NAMALWA (cell line): ENCODE measurements around the gene GREB1L.
"Not testable (repeated sequence)": the region's sequence is repeated elsewhere in the genome, so short reads cannot be mapped to it uniquely, and the experiment has no call there.

ENCODE experiments used
- DNase-seq: peaks from one replicate; pipeline ENCODE4 v3.0.0-alpha.2; 2015; ENCODE audit warnings: low spot score

GREB1L gene

DNA sequence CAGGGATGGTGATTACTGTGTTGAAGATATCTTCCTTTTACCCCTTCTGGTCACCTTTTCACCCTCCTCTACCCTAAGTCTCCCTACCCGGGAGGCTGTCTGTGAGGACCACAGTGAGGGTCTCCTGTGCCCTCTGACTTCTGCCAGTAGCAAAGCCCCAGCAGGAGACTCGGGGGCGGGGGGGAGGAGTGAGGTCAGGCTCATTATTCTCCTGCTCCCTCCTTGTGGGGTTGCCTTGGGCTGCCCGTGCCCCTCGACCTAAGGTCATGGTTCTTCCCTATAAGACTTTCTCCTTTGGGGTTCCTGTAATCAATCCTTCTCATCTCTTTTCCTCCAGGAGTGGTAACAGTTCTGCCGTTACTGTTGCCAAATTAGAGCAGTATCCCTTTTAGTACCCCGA, 65.5 kb downstream of the GREB1L start:
- no peak for DNase-seq

DNA sequence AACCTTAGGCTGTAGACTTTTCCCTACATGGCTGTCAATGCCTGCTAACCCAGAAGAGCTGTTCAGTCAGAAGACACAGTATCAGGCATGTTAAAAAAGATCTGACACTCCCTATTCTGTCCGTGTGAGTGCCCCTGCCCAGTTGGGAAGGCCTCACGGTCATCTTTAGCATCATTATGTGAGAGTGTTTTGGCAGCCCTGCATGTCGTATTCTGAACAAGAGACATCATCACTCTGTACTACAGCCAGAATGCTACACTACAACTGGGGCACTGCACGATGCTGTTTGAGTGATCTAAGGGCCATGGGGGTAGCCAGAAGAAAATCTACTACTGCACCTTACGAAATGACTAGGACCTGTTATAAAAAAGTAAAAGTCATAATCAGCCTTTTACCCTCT, 67.2 kb downstream of the GREB1L start:
- DNase-seq = no peak

DNA sequence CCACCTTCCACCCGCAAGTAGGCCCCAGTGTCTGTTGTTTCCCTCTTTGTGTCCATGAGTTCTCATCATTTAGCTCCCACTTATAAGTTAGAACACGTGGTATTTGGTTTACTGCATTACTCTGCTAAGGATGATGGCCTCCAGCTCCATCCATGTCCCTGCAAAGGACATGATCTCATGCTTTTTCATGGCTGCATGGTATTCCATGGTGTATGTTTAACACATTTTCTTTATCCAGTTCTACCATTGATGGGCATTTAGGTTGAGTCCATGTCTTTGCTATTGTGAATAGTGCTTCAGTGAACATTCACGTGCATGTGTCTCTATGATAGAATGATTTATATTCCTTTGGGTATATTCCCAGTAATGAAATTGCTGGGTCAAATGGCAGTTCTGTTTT, 69.9 kb downstream of the GREB1L start:
- DNase-seq = not testable (repeated sequence)

DNA sequence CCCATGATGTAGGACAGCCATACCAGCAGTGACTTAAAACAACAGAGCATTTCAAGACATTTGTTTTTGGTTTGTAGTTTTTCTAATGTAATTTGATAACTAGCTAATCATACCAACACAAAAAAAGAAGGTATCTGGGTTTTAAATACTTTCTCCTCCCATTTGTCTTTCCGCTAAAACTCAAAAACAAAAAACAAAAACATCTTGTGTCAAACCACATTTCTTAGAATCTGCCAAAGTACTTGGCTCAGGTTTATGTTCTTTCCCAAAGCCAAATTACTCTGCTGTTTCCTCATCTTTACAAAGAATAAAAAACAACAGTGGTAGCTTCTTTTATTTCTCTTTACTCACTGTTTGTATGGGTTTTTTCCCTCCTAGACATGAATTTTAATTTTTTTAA, 71.5 kb downstream of the GREB1L start:
- no peak for DNase-seq

DNA sequence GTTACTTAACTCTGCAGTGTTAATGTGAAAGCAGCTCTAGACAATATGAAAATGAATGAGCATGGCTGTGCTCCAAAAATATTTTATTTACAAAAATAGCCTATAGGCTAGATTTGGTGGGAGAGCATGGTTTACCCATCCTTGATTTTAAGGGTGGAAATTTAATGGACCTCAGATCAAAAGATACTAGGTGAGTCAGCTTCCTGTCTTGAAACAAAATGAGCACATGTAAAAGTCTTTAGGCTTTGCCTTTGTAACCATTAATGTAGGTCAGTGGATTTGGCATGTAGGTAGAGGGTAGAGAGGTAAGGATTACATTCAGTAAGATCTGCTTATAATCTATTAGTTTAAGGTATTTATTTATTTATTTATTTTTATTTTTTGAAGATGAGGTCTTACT, 72.7 kb downstream of the GREB1L start:
- DNase-seq = no peak

DNA sequence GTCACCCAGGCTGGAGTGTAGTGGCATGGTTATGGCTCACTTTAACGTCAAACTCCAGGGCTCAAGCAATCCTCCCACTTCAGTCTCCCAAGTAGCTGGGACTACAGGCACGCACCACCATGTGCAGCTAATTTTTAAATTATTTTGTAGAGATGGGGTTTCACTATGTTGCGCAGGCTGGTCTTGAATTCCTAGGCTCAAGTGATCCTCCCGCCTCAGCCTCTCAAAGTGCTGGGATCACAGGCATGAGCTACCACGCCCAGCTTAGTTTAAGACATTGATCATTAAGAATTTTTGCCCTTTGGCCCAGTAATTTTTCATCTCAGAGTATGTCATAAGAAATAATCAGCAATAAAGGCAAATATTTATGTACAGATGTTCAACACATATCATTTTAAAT, 73.1 kb downstream of the GREB1L start:
- not testable (repeated sequence) for DNase-seq

DNA sequence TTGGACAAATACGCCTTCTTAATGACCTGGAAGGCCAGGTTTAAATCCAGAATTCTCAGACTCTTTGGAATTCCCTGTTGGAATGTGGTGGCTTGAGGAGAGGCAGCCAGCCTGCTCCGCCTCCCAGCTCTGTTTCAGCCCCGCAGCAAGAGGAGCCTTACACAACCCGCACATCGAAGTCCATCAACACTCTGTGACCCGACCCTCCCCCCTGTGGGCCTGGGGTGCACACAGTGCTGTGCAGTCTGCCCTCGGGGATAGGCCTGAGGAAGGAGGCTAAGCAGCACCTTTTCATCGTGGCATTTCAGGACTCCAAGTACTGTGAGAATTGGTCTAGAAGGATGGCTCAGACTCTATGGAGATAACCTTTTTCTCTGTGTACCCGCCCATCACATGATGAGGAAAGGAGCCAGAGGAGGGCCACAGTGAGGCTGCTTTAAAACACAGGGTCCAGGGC, 73.7 kb downstream of the GREB1L start:
- DNase-seq = no peak

DNA sequence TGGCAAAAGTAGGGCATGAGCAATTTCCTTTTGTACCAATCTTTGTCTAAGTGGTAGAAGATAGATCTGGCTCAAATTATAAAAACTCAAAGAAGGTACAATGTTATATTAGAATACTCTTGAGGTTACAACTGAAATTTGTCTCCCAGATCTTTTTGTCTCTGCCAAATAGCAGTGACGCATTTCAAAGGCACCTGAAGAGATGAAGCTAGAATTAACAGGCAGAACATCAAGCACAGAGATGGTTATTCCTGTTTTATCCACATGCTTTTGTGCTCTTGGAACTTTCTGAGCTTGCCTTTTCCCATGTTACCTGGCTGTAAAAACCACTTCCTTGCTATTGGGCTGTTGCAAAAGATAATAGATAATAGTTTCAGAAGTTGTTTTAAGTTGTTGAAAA, 74.3 kb downstream of the GREB1L start:
- DNase-seq = no peak

DNA sequence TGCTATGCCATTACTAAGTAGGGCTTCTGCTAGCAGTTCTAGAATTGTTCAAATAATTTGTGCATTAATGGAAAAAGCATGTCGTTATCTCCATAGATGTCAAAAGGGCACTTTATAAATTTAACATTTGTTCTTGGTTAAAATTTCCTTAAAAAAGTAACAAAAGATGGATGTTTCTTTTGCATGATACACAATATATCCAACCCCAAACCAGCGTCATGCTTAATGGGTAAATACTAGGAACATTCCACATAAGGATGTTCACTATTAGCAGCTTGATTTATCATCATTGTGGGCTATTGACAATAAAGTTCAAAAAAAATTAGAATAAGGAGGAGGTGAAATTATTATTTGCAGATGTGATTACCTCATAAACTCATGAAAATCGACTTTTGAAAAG, 79.7 kb downstream of the GREB1L start:
- no peak for DNase-seq

DNA sequence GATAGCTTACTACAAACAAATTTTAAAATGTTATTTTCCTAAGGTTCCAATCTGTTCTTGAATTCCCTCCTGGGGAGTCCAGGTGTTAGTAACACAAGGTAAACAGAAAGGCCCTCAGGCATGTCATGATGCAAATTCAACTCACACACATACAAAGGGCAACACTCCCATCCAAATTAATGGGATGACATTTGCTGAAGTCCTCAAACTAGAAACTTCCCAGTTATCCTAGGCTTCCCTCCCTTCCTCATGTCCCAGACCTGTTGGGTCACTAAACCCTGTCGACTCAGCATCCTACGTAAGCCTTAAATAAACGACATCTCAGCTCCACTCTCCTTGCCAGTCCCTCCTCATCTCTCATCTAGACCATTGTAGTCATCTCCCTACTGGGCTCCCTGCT, 85.1 kb downstream of the GREB1L start:
- no peak for DNase-seq

DNA sequence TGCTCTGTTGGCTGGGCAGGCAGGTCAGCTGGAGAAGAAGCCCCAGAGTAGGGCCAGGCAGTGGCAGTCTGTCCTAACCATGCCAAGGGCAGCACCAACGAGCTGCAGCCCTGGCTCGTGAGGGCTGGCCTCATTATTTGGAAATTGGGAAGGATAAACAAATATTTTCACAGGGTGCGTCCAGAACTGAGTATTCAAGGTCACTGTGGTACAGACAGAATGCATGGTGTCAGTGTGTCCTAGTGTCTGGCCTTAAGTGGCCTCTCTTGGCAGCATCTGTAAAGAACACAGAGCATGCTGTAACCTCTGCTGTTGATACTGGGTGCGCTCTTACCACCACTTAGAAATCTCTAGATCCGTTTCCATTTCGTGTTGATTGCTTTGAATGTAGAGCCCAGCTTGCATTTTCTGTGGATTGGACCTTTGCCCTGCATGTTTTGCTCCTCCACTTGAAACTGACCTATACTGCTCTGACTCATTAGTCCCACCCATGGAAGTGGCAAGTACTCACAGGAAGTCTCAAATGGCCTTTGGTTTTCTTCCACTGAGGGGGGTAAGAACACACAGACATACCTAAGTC, 88.2 kb downstream of the GREB1L start:
- no peak for DNase-seq

DNA sequence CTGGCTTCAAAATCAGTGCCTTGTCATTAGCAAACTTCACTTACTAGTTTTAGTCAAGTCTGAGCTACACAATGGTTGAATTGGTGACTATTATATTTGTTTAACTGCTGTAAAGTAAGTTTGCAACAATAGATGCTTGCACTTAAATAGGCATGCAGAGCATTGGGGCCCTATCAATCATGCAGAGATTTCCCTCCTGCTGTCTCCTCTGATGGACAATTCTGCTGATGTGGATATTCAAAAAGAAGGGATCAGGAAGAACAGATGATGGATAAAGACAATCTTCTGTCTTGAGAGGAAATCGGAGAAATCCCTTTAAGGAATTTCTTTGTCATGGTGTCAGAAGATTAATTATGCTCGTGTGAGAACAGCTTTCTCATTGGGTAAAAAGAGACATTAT, 89.0 kb downstream of the GREB1L start:
- no peak for DNase-seq

DNA sequence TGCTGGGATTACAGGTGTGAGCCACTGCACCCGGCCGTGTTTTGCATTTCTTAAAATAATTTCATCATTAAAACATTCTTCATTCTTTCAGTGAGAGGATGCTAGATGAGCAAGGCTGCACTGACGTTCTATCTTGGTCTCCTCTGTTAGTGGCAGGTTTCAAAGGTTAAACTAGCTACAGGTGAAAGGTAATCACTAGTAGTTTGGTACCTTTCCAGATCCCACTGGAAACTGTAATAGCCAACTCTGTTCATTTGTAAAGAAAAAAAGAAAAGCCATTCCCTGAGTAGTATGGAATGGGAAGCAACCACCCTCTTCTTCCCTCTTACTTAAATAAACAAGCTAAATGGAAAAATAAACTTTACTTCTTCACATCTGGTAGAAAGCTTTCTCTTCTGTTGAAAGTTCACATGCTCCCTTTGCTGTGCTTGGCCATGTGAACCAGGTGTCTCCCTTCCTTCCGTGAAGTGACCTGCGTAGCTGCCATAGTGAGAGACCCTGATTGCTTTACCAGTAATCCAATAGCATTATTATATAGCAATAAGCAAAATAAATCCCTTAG, 94.0 kb downstream of the GREB1L start:
- DNase-seq = no peak

DNA sequence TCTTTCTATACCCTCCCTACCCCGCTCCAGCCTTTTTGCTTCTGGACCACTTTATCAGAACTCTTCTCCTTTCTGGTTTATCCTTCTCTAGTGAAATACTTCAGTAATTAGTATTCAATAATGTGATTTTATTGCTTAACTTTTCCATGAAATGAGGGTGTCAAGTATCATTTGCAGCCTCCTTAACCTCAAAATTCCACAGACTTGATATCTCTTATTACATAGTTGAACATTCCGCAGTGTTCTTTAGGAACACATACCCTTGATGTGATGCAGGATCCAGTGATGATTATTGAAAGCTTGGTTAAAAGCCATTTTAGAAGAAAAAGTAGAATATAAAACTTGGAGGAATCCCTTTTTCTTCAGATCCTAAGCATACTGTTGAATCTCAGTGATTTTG, 94.8 kb downstream of the GREB1L start:
- DNase-seq = no peak

DNA sequence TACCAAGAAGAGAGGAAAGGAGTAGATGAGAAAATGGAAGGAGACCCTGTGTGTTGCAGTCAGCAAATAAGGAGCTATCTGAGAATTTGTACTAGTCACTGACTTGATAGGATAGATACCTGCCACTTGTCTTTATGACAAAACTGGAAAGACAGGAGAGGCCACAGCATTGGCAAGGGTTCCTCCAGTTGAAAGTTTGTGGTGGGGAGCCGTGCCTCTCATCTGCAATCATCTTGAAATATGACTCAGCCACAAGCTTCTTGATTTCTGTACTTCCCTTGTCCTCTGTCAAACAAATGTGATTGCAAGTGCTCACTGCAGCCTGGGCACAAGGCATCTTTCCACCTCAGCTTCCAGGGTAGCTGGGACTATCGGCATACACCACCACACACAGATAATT, 99.1 kb downstream of the GREB1L start:
- DNase-seq = no peak

DNA sequence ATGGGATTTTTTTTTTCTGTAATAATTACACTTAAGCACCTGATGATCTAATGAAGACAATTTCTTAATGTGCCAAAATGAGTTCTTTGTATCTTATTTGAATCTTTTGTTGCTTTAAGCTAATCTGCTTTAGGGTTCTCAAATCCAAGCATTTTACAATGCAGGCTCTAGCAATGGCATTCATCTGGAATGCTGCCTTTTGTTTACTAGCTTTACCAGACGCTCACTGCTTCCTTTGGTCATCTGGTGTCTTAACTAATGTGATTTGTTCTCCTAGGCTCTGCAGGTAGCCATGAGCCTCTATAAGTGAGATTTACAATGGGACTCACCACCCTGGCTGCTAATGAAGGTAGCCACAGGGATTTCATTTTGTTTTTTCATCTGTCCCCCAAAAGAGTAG, 100.3 kb downstream of the GREB1L start:
- DNase-seq = no peak

DNA sequence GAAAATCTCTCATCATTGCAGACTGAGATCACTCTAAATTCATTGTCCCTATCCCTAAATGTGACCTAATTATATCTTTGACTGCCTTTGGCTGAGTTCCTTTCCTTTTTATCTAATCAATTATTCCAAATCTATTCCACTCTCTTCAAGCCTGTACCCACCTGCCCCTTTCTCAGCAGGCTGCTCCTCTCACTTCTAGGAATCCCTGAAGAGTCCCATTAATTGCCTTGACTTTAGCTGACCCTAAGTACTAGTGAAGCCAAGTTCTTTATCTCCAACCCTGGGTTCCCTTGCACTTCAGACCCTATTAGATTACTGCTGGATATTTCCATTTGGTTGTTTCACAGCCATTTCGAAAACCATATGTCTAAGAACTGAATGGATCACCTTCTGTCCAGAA, 102.8 kb downstream of the GREB1L start:
- no peak for DNase-seq

DNA sequence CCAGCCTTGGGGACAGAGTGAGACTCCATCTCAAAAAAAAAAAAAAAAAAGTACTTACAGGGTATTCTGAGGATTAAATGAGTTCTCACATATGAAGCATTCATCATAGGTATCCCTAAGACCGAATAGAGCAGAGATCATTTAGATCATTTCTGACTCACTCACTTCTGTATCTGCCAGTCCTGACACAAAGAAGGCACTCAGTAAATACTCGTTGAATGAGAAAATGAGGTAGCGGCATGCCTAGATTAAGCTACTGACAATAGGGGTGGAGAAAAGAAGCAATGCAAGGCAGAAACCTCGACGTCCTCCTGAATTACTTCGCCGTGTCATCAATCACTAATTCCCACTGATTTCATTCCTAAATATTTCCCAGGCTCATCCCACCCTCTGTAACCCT, 103.8 kb downstream of the GREB1L start:
- no peak for DNase-seq

DNA sequence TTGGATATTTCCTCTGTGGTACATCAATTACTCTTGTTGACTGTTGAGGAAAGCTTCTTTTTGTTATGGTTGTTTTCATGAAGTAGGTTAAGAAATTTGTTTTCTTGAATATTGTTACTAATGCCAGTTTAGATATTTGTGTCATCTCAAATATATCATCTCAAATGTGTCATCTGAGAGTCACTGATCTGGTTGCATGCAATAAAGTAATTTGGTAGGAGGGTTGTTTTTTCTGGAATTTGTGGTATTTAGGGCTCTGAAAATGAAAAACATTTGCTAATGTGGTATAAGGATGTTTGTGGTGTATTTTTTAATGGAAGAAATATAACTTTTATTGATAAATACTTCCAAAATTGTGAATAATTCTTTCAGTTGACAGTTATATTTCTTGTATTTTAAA, 117.7 kb downstream of the GREB1L start:
- no peak for DNase-seq

DNA sequence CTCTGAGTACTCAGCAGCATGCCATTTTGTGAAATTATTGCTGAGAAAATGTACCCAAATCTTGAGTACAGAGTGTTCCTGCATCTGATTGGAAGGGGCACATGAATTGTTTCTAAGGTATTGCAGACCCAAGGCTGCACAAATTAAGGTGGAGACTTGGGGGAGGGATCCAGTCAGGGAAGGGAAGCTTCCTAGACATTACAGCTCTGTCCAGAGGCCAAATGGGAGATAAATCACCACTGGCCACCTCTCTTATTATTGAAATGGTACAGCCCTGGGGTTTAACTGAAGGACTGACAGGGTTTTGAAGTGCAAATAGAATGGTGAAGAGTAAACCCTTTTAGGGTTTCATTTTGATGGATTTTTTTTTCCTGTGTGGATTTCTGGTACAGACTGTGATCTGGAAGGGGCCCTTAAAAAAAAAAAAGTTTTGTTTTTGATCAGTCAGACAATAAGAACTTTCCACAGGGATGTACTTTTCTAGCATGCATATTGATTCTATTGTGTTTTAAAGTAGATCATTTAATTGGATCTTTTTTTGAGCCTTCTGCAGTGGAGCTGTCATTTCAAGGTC, 119.4 kb downstream of the GREB1L start:
- no peak for DNase-seq

DNA sequence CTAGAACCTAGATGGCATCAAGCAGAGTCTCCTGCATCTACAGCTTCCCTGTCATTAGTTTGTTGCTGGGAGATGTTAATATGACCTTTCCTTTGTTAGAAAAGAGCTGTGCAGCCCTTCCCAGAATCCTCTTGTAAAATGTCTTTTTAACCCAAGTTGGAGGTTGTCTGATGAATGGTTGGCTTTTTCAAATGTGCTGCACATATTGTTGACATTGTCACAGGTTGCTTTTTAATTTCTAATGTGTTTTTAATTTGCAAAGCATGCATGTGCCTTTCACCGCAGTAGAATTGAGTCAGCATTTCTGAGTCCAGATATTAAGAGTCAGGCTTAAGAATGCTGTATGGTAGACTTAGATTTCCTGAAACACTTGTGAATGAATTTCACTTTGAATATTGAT, 120.8 kb downstream of the GREB1L start:
- DNase-seq = no peak

DNA sequence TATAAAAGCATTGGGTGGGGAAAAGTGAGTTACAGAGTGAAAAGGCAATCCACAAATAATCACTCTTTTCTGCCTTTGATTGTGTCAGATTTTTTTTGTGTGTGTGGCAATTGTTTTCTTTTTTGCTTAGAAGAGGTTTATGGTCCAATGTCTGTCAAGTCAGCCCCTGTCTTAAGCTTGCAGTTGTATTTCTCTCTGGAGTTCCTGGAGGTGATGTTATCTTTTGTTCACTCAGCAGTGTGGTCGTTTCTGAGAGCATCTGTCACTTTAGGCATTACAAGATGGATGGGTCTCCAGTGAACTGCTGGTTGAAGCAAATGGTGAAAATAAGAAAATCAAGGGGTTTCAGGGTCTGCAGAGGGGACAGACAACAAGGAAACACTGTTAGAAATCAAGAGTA, 121.3 kb downstream of the GREB1L start:
- DNase-seq = no peak

DNA sequence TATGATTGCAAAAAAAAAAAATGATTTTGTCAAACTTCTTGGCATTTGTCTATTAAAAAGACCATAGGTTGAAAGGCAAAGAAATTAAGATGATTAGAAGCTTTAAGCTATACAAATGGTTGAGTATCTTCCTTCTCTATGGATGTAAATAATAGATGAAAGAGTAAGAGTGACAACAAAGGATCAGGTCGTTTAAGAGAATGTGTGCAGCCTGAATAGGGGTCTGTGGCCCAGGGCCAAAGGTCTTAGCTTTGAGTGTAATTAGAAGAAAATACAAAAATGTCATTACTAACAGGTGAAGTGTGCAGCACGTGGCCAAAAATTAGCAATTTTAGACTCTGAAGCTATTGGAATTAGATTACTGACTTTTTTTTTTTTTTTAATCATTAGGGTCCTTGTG, 122.4 kb downstream of the GREB1L start:
- DNase-seq = no peak

DNA sequence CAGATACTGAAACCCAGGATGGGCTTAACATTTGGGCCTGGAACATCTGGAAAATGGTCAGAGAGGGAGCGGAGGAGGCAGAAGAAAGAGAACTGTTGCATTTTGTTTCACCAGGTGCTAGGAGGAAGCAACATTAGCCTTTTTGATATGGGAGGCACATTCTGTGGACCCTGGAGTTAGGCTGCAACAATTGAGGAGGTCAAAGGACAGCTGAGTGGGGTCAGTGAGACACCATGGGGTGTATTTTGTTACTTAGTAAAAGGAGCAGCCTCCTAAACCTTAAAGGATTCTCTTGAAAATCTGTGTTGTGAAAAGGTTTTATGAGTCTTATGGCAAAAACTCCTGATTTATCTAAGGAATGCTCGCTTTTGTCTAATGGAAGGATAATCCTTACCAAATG, 124.9 kb downstream of the GREB1L start:
- no peak for DNase-seq
